Adrenal gland (tissue), 12 donors: ENCODE results near the gene MARCHF7. TPM values are rescaled to one million over a fixed set of nuclear protein-coding genes. Genes with fewer than 3 reads are reported as not detected.
A peak's percentile ranks its signal among the peaks of the same experiment; 100 is the strongest.

Experiments used
- DNase-seq, 7 donors: peaks; one replicate each; pipeline ENCODE4 v3.0.0-alpha.2; 2019 to 2020
- H3K27ac ChIP-seq, 5 donors: fragments of 200-600 bp; sonication (generic) in 4 of 5; 1 replicate in 3 of 5; 2 replicates in 2 of 5; pipeline versions ENCODE4 v1.5.1 to v1.8.0; 2016 to 2020; ENCODE audit warnings: mild to moderate bottlenecking in 1 of 5
- H3K27me3 ChIP-seq: fragments of 200-600 bp; 2 replicates; pipeline ENCODE4 v1.8.0; 2021
- H3K36me3 ChIP-seq, 2 donors: fragments of 200-600 bp; replicated peaks in 1 of 2; 1 replicate in 1 of 2; 2 replicates in 1 of 2; pipeline versions ENCODE4 v1.5.1 to v1.8.0; 2018 to 2022
- H3K4me1 ChIP-seq, 2 donors: fragments of 200-600 bp; replicated peaks in 1 of 2; 1 replicate in 1 of 2; 2 replicates in 1 of 2; pipeline versions ENCODE4 v1.5.1 to v1.8.0; 2018 to 2021
- H3K4me3 ChIP-seq, 4 donors: fragments of 200-600 bp; sonication (generic) in 3 of 4; one replicate each; pipeline ENCODE4 v1.5.1; 2016 to 2018
- H3K9me3 ChIP-seq, 3 donors: fragments of 200-600 bp; sonication (generic) in 1 of 3; replicated peaks in 1 of 3; 1 replicate in 2 of 3; 2 replicates in 1 of 3; pipeline versions ENCODE4 v1.5.1 to v1.8.0; 2016 to 2021
- POLR2A ChIP-seq, 2 donors: fragments of 450-650 bp; IDR thresholded peaks; one replicate each; pipeline ENCODE4 v1.6.1; 2017; ENCODE audit warnings: antibody characterized with exemption in 2 of 2, mild to moderate bottlenecking in 2 of 2, moderate library complexity in 1 of 2
- WGBS, 4 donors: extraction: QIAGEN DNeasy Blood & Tissue Kit in 2 of 4; methylation state at CpG; one replicate each; pipeline versions ENCODE4 v1.1.5 to v1.1.7; 2013 to 2017; 5-methylcytosine and 5-hydroxymethylcytosine counted together
- intact Hi-C, 2 donors: fragments of 100-400 bp; cut with DNase I; formaldehyde crosslinking; loops; one replicate each; pipeline versions ENCODE4 v1.14.1 to v1.15.0; 2022 to 2023
- polyA plus RNA-seq, 3 donors: library from polyadenylated mRNA; stranded (reverse); fragments of 200-250 nt in 2 of 3; fragments of 350-450 nt in 1 of 3; fragmentation: Illumina TruSeq in 1 of 3; extraction: RNeasy Lipid Tissue Mini Kit (QIAGEN cat#74804) in 1 of 3; gene quantifications; one replicate each; pipeline ENCODE4 v1.2.3, GENCODE V29; 2013 to 2014
- total RNA-seq, 9 donors: library from RNA; depleted of rRNA in 4 of 9; stranded (reverse); fragments of >200 nt in 4 of 9; fragments of 120-200 nt in 1 of 9; fragmentation: NEBNext Ultra II Directional in 1 of 9; extraction: Animal tissue kit (Norgen Biotek cat#: 25700) in 1 of 9; gene quantifications; one replicate each; pipeline versions ENCODE4 v1.1.0 to v1.2.4, GENCODE V29; 2013 to 2023
- TF ChIP-seq, protein P1 (sequence below), 6 experiments: fragments of 450-650 bp in 4 of 6; fragments of 200-600 bp in 2 of 6; sonication (generic) in 1 of 6; IDR thresholded peaks; 1 replicate in 5 of 6; 2 replicates in 1 of 6; pipeline versions ENCODE4 v1.5.1 to v1.8.0; 2016 to 2021; ENCODE audit warnings: antibody characterized with exemption in 6 of 6, mild to moderate bottlenecking in 2 of 6, moderate library complexity in 1 of 6
- donor health status: healthy with polysubstance abuse.
- donor health status: Bipolar disorder and iron deficiency.
- donor health status: DM: yes; HTN: yes; CAD: no.
- donor health status: DM: no; HTN: no; CAD: no.
- donor health status: DM: no; HTN: no; CAD: no.
- donor health status: DM: yes; HTN: yes; CAD: no.

Gene MARCHF7
- total and polyA plus RNA-seq, 12 donors, result 15.6 to 109 (median 64.3) TPM

DNA sequence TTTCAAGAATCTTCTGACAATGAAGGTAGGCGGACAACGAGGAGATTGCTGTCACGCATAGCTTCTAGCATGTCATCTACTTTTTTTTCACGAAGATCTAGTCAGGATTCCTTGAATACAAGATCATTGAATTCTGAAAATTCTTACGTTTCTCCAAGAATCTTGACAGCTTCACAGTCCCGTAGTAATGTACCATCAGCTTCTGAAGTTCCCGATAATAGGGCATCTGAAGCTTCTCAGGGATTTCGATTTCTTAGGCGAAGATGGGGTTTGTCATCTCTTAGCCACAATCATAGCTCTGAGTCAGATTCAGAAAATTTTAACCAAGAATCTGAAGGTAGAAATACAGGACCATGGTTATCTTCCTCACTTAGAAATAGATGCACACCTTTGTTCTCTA lies 35.8 kb downstream of the MARCHF7 start:
- Histone ChIP-seq H3K27ac (no peak overlapping the region), H3K36me3 (peaks cover 0 to 59% of the 10 kb centered on the region in 2 donors), H3K4me3 (no peak overlapping the region), H3K27me3 (no peaks in the 10 kb centered on the region), H3K9me3 (no peaks in the 10 kb centered on the region), H3K4me1 (peaks cover 0 to 9% of the 10 kb centered on the region in 2 donors)
- 97 to 98% (median 98%) methylated on average over 9 of the region's 9 CpGs for WGBS, 4 donors
- no peak for DNase-seq
- no peak for TF ChIP-seq POLR2A (IDR thresholded peaks at IDR 0.05)
- TF ChIP-seq, protein P1, sequence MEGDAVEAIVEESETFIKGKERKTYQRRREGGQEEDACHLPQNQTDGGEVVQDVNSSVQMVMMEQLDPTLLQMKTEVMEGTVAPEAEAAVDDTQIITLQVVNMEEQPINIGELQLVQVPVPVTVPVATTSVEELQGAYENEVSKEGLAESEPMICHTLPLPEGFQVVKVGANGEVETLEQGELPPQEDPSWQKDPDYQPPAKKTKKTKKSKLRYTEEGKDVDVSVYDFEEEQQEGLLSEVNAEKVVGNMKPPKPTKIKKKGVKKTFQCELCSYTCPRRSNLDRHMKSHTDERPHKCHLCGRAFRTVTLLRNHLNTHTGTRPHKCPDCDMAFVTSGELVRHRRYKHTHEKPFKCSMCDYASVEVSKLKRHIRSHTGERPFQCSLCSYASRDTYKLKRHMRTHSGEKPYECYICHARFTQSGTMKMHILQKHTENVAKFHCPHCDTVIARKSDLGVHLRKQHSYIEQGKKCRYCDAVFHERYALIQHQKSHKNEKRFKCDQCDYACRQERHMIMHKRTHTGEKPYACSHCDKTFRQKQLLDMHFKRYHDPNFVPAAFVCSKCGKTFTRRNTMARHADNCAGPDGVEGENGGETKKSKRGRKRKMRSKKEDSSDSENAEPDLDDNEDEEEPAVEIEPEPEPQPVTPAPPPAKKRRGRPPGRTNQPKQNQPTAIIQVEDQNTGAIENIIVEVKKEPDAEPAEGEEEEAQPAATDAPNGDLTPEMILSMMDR (IDR thresholded peaks at IDR 0.05), result no peak
- intact Hi-C loops, result no loop called here

DNA sequence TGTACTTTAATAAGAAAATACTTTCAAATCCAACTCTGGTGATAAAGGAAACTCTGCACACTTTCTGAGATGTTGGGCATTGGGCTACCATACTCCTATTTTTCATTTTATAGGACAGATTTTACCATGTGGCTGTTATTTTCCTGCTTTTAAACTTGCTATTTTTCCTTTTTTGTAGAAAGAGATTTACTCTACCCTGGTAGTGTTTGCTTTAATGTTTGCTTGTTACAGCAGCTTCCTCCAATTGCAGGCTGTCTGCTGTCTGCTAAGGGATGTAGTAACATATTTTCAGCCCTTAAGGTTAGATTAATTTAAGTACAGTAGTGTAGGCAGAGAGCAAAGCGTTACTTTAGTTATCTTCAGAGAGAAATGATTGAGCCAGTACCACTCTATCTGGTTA lies 38.6 kb downstream of the MARCHF7 start:
- intact Hi-C loops, result no loop called here
- WGBS, 4 donors, result 86 to 90% (median 89%) methylated on average over 1 of the region's 1 CpG
- TF ChIP-seq POLR2A (IDR thresholded peaks at IDR 0.05), result no peak
- TF ChIP-seq, protein P1 (IDR thresholded peaks at IDR 0.05), result no peak
- H3K36me3 ChIP-seq, result peaks cover 0 to 46% of the 10 kb centered on the region in 2 donors
- H3K4me1 ChIP-seq, result peaks cover 8 to 15% of the 10 kb centered on the region in 2 donors
- H3K27me3 ChIP-seq, result no peaks in the 10 kb centered on the region
- H3K27ac ChIP-seq, result no peak overlapping the region
- H3K4me3 ChIP-seq, result no peak overlapping the region
- no peaks in the 10 kb centered on the region for H3K9me3 ChIP-seq
- no peak for DNase-seq

DNA sequence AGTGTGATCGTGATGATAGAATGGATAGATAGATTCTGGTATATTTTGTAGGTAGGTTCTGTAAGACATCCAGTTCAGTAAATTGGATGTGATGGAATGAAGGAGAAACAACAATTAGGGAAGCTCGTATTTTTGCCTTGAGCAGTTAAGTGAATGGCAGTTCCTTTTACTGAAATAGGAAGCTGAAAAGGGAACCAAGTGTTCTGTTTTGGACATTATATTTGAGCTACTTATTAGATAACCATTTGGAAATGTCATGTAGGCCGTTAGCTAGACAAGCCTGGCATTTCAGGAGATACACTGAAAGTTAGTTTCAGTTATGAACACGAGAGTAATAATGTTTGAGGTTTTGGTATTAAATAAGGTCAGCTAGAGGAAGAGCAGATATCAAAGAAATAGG lies 41.5 kb downstream of the MARCHF7 start:
- no peaks in the 10 kb centered on the region for H3K27me3 ChIP-seq
- DNase-seq, result no peak
- no peaks in the 10 kb centered on the region for H3K9me3 ChIP-seq
- intact Hi-C loops, result no loop called here
- 63 to 76% (median 66%) methylated on average over 4 of the region's 4 CpGs for WGBS, 4 donors
- TF ChIP-seq, protein P1 (IDR thresholded peaks at IDR 0.05), result no peak
- no peak for TF ChIP-seq POLR2A (IDR thresholded peaks at IDR 0.05)
- H3K4me1 ChIP-seq, result peaks cover 8 to 15% of the 10 kb centered on the region in 2 donors
- H3K36me3 ChIP-seq, result peaks cover 0 to 20% of the 10 kb centered on the region in 2 donors
- no peak overlapping the region for H3K4me3 ChIP-seq
- H3K27ac ChIP-seq, result peak overlapping the region in 2 of 5 donors; percentile 3 to 5

DNA sequence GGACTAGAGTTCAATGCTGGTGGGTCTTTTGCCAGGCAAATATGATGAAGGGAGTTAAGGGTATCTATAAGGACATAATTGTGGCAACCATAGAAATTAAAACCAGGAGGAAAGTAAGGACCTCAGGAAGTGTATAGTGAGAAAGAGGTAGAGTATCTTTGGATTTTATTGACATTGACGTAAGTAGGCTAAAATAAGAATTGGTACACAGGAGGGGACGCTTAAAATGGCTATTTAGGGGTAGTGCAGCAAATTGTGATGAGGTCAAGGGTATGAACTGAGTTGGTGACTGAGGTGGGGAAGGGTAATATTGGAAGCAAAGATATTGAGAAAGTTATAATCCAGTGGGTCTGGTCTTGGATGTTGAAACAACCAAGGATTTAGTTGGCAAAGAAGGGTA lies 42.7 kb downstream of the MARCHF7 start:
- DNase-seq, result no peak
- peaks cover 8 to 17% of the 10 kb centered on the region in 2 donors for H3K4me1 ChIP-seq
- WGBS, 4 donors, result 94 to 96% (median 95%) methylated on average over 2 of the region's 2 CpGs
- TF ChIP-seq POLR2A (IDR thresholded peaks at IDR 0.05), result no peak
- TF ChIP-seq, protein P1 (IDR thresholded peaks at IDR 0.05), result no peak
- H3K4me3 ChIP-seq, result no peak overlapping the region
- intact Hi-C loops, result no loop called here
- H3K27ac ChIP-seq, result no peak overlapping the region
- no peaks in the 10 kb centered on the region for H3K27me3 ChIP-seq
- H3K36me3 ChIP-seq, result peaks cover 0 to 18% of the 10 kb centered on the region in 2 donors
- no peaks in the 10 kb centered on the region for H3K9me3 ChIP-seq
